K562 (cell line): Measurements from ENCODE around the gene GLI3. TPM values are rescaled to one million over a fixed set of nuclear protein-coding genes. Genes with fewer than 3 reads are reported as not detected.

Experiments used
- ATAC-seq: fragments of 200-7000 bp; cut with Tn5 transposase; 3 replicates; pipeline ENCODE4 v1.9.1; 2020; ENCODE audit warnings: moderate library complexity
- BruUV-seq: library from RNA; stranded (reverse); fragments of 400-500 nt; replicated peaks from 2 replicates; lab custom pipeline; 2021; lab: Mats Ljungman, UMichigan
- CTCF ChIA-PET: fragments of 300-600 bp; formaldehyde crosslinking; extraction: SDS; loops from one replicate; lab custom pipeline; 2021; ENCODE audit warnings: low intra/inter-chr PET ratio; lab: Yijun Ruan, JAX
- POLR2A ChIA-PET: fragments of 300-600, 350-650 bp; sonication (Branson Sonifier 250); formaldehyde crosslinking; extraction: SDS; loops from one replicate; lab custom pipeline; 2021; ENCODE audit warnings: antibody characterized with exemption, inconsistent platforms; lab: Yijun Ruan, JAX
- DNase-seq, 4 experiments: peaks; one replicate each; pipeline versions ENCODE4 v3.0.0 to v3.0.0-alpha.2; 2011 to 2018; ENCODE audit warnings: low spot score in 3 of 4, mixed read lengths in 3 of 4; ENCODE audit errors: extremely low read depth in 1 of 4
- FAIRE-seq: peaks from 2 replicates; lab custom pipeline; 2011; peaks lifted over from hg19 to GRCh38; lab: Jason Lieb, UNC
- H2AFZ ChIP-seq: 2 replicates; pipeline ENCODE4 v1.6.0; 2011; ENCODE audit warnings: low read depth, low read length, control low read depth, inconsistent platforms
- H3K27ac ChIP-seq: fragments of 200-600 bp; 3 replicates; pipeline ENCODE4 v1.8.0; 2011; ENCODE audit warnings: low read depth, mild to moderate bottlenecking, control low read depth, inconsistent platforms, low read length, moderate library complexity, mixed read lengths; ENCODE audit errors: extremely low read depth
- H3K27me3 ChIP-seq, 2 experiments: fragments of 300-600 bp in 1 of 2; 2 replicates in 1 of 2; 3 replicates in 1 of 2; pipeline versions ENCODE4 v1.6.0 to v1.8.0; 2011; ENCODE audit warnings: inconsistent platforms in 2 of 2, low read length in 2 of 2, mild to moderate bottlenecking in 1 of 2, mixed read lengths in 1 of 2, moderate library complexity in 1 of 2; ENCODE audit not compliant: control insufficient read depth in 2 of 2, insufficient read depth in 2 of 2
- H3K36me3 ChIP-seq: fragments of 300-600 bp; 3 replicates; pipeline ENCODE4 v1.8.0; 2011; ENCODE audit warnings: mild to moderate bottlenecking, low read length, inconsistent platforms; ENCODE audit not compliant: control insufficient read depth, insufficient read depth
- H3K4me1 ChIP-seq, 2 experiments: fragments of 200-600 bp in 1 of 2; replicated peaks in 1 of 2; 2 replicates in 1 of 2; 3 replicates in 1 of 2; pipeline versions ENCODE4 v1.5.1 to v1.8.0; 2011; ENCODE audit warnings: inconsistent platforms in 2 of 2, low read length in 2 of 2, mild to moderate bottlenecking in 1 of 2, mixed read lengths in 1 of 2, moderate library complexity in 1 of 2; ENCODE audit not compliant: control insufficient read depth in 2 of 2, insufficient read depth in 2 of 2
- H3K4me2 ChIP-seq: 2 replicates; pipeline ENCODE4 v1.6.1; 2011; ENCODE audit warnings: low read length, control low read depth, inconsistent platforms, mixed read lengths; ENCODE audit not compliant: insufficient read depth
- H3K4me3 ChIP-seq: fragments of 200-600 bp; sonication (generic), shearing (Covaris generic); 2 replicates; pipeline ENCODE4 v1.5.1; 2016; ENCODE audit warnings: control low read depth, inconsistent platforms
- H3K79me2 ChIP-seq: fragments of 200-600 bp; 3 replicates; pipeline ENCODE4 v1.8.0; 2011; ENCODE audit warnings: low read length, inconsistent platforms; ENCODE audit not compliant: control insufficient read depth, insufficient read depth
- H3K9ac ChIP-seq, 2 experiments: 2 replicates each; pipeline versions ENCODE4 v1.6.0 to v1.6.1; 2011; ENCODE audit warnings: low read depth in 2 of 2, low read length in 2 of 2, control low read depth in 1 of 2, inconsistent platforms in 1 of 2, mild to moderate bottlenecking in 1 of 2, mixed read lengths in 1 of 2; ENCODE audit not compliant: insufficient read depth in 1 of 2
- H3K9me1 ChIP-seq: one replicate; pipeline ENCODE4 v1.6.0; 2011; ENCODE audit warnings: inconsistent platforms, mild to moderate bottlenecking, low read length, moderate library complexity; ENCODE audit not compliant: control insufficient read depth, insufficient read depth
- H3K9me3 ChIP-seq: replicated peaks from 2 replicates; pipeline ENCODE4 v1.5.1; 2011; ENCODE audit warnings: low read depth, low read length, inconsistent platforms; ENCODE audit not compliant: control insufficient read depth, insufficient read depth
- H4K20me1 ChIP-seq: replicated peaks from 2 replicates; pipeline ENCODE4 v1.6.1; 2011; ENCODE audit warnings: low read length, inconsistent platforms, mixed read lengths; ENCODE audit not compliant: control insufficient read depth, insufficient read depth
- ARHGAP35 ChIP-seq: fragments of 450-650 bp; IDR thresholded peaks from 2 replicates; pipeline ENCODE4 v1.6.1; 2018; ENCODE audit not compliant: partially characterized antibody
- DIDO1 ChIP-seq: fragments of 450-650 bp; IDR thresholded peaks from 2 replicates; pipeline ENCODE4 v1.6.1; 2016; ENCODE audit warnings: low read depth, missing biosample characterization, missing genetic modification characterization
- GABPB1 ChIP-seq: sonication (generic); formaldehyde crosslinking; IDR thresholded peaks from 2 replicates; pipeline ENCODE4 v1.8.0; 2022; ENCODE audit warnings: mild to moderate bottlenecking, missing genetic modification reagents
- IRF2 ChIP-seq: sonication (generic); formaldehyde crosslinking; IDR thresholded peaks from 2 replicates; pipeline ENCODE4 v1.8.1; 2022; ENCODE audit warnings: mild to moderate bottlenecking, missing genetic modification reagents
- KAT7 ChIP-seq: sonication (generic); formaldehyde crosslinking; IDR thresholded peaks from 2 replicates; pipeline ENCODE4 v1.8.0; 2022; ENCODE audit warnings: missing genetic modification reagents, mild to moderate bottlenecking, borderline replicate concordance
- L3MBTL2 ChIP-seq: fragments of 450-650 bp; IDR thresholded peaks from 2 replicates; pipeline ENCODE4 v1.6.1; 2016; ENCODE audit warnings: mild to moderate bottlenecking, moderate library complexity
- NCOR1 ChIP-seq: fragments of 450-650 bp; IDR thresholded peaks from 2 replicates; pipeline ENCODE4 v1.6.1; 2016; ENCODE audit warnings: mild to moderate bottlenecking, moderate library complexity
- TRIM24 ChIP-seq, 2 experiments: fragments of 450-650 bp; IDR thresholded peaks; 2 replicates each; pipeline ENCODE4 v1.6.1; 2016
- ZBTB9 ChIP-seq: fragments of 450-650 bp; formaldehyde crosslinking; IDR thresholded peaks from 2 replicates; pipeline ENCODE4 v1.4.0; 2020; ENCODE audit warnings: mild to moderate bottlenecking, moderate library complexity
- ZFP30 ChIP-seq: fragments of 250-450 bp; sonication (Bioruptor Pico); IDR thresholded peaks from 2 replicates; pipeline ENCODE4 v1.8.0; 2022; ENCODE audit warnings: moderate library complexity, mild to moderate bottlenecking, inconsistent platforms, borderline replicate concordance
- ZNF134 ChIP-seq: fragments of 250-450 bp; sonication (Bioruptor Pico); conservative IDR thresholded peaks from 2 replicates; pipeline ENCODE4 v1.4.0; 2020
- ZNF143 ChIP-seq: sonication (generic); formaldehyde crosslinking; IDR thresholded peaks from 2 replicates; pipeline ENCODE4 v1.9.0; 2022; ENCODE audit warnings: mild to moderate bottlenecking, missing genetic modification reagents
- ZNF24 ChIP-seq: fragments of 450-650 bp; IDR thresholded peaks from 2 replicates; pipeline ENCODE4 v1.6.1; 2016
- WGBS: fragments of 100-300 bp; shearing (Covaris generic); methylation state at CpG from one replicate; pipeline ENCODE4 v1.1.6; 2016; ENCODE audit warnings: low coverage, mixed read lengths; ENCODE audit not compliant: insufficient coverage; ENCODE audit errors: missing lambda C conversion rate; 5-methylcytosine and 5-hydroxymethylcytosine counted together
- in situ Hi-C: fragments of 300-500 bp; cut with MboI; formaldehyde crosslinking; loops from 4 replicates; pipeline ENCODE4 v1.15.0; 2018; ENCODE audit warnings: inconsistent platforms, mixed read lengths
- intact Hi-C: fragments of 100-400 bp; cut with micrococcal nuclease; formaldehyde crosslinking; loops from 2 replicates; pipeline ENCODE4 v1.14.2; 2022
- polyA plus RNA-seq, 8 experiments: library from polyadenylated mRNA; depleted of rRNA in 4 of 8; stranded (reverse) in 5 of 8; unstranded in 3 of 8; fragments of >200 nt; fragmentation: Nextera tagmentation in 2 of 8; fragmentation: Illumina TruSeq in 1 of 8; extraction: Ambion mirVana in 2 of 8; extraction: Trizol in 1 of 8; gene quantifications; 2 replicates each; pipeline versions ENCODE4 v1.2.1 to v1.2.3, GENCODE V29; 2011 to 2014; ENCODE audit warnings: inconsistent platforms in 1 of 8, missing spikeins in 1 of 8
- total RNA-seq, 7 experiments: library from RNA; depleted of rRNA in 6 of 7; stranded (reverse); fragments of >200 nt in 6 of 7; fragmentation: Illumina TruSeq in 2 of 7; extraction: Trizol in 2 of 7; gene quantifications; 2 replicates each; pipeline versions ENCODE4 v1.2.1 to v1.2.3, GENCODE V29; 2011 to 2021; ENCODE audit warnings: low replicate concordance in 1 of 7

Gene GLI3
- total and polyA plus RNA-seq, 9 of the 15 experiments (the other 6 are each of a cell fraction or from before 2014, with no cell fraction given) = 0.01 to 0.18 (median 0.07) TPM; not detected in 6

GRCh38 chr7:42064534-42064933, 172.5 kb downstream of the GLI3 start:
- BruUV-seq = no TSS peak
- Histone ChIP-seq H4K20me1 (no peaks in the 10 kb centered on the region; the same call in 1 of the 2 replicates), H3K79me2 (no peaks in the 10 kb centered on the region), H2AFZ (no peak overlapping the region), H3K36me3 (no peaks in the 10 kb centered on the region), H3K4me1 (no peaks in the 10 kb centered on the region), H3K9ac (no peak overlapping the region), H3K9me1 (no peaks in the 10 kb centered on the region), H3K4me3 (no peak overlapping the region), H3K9me3 (no peaks in the 10 kb centered on the region), H3K27ac (no peak overlapping the region), H3K4me2 (no peak overlapping the region), H3K27me3 (no peaks in the 10 kb centered on the region)
- FAIRE-seq = no peak
- intact Hi-C loops = no loop called here
- ChIA-PET POLR2A (no interaction called here), CTCF (no interaction called here)
- no peak for ATAC-seq
- in situ Hi-C loops = no loop called here
- DNase-seq = no peak
- TF ChIP-seq DIDO1 (tag) = no peak
- no peak for TF ChIP-seq L3MBTL2
- 0% methylated on average over 1 of the region's 2 CpGs for WGBS

- TF ChIP-seq ARHGAP35 (no peak), ZNF143 (CRISPR knock-in tag) (no peak), IRF2 (CRISPR knock-in tag) (no peak), KAT7 (no peak), TRIM24 (IDR thresholded peaks at IDR 0.05) (no peak), NCOR1 (no peak), ZFP30 (CRISPR knock-in tag) (no peak), ZBTB9 (CRISPR knock-in tag) (no peak), ZNF24 (no peak), GABPB1 (no peak), ZNF134 (no peak)
- no peak for DNase-seq
- H3K4me2 ChIP-seq = no peak overlapping the region
- H3K9me3 ChIP-seq = no peaks in the 10 kb centered on the region
- in situ Hi-C loops = no loop called here
- ATAC-seq = no peak
- no peaks in the 10 kb centered on the region for H3K79me2 ChIP-seq
- ChIA-PET CTCF (no interaction called here), POLR2A (no interaction called here)
- no peaks in the 10 kb centered on the region for H3K9me1 ChIP-seq
- H3K27me3 ChIP-seq = no peaks in the 10 kb centered on the region
- no peak overlapping the region for H3K4me3 ChIP-seq
- WGBS = 0% methylated on average over 2 of the region's 2 CpGs
- H2AFZ ChIP-seq = no peak overlapping the region
- no peak overlapping the region for H3K9ac ChIP-seq
- no peaks in the 10 kb centered on the region for H3K4me1 ChIP-seq
- no peaks in the 10 kb centered on the region for H3K36me3 ChIP-seq
- intact Hi-C loops = no loop called here
- no peak for FAIRE-seq
- no peak overlapping the region for H3K27ac ChIP-seq
- no TSS peak for BruUV-seq
- H4K20me1 ChIP-seq = no peaks in the 10 kb centered on the region; the same call in 1 of the 2 replicates
Measured at GRCh38 chr7:42059275-42059674, 177.7 kb downstream of the GLI3 start.
